Skeletal muscle tissue (tissue), 4 donors: ENCODE results near the gene NME3. TPM values are rescaled to one million over a fixed set of nuclear protein-coding genes. Genes with fewer than 3 reads are reported as not detected.
A peak's percentile ranks its signal among the peaks of the same experiment; 100 is the strongest.

ENCODE experiments used
- H3K27ac ChIP-seq: one replicate; pipeline ENCODE4 v1.7.0; 2013; ENCODE audit warnings: mild to moderate bottlenecking, low read depth, low read length, inconsistent platforms
- H3K27me3 ChIP-seq, 3 donors: one replicate each; pipeline ENCODE4 v1.7.0; 2013; ENCODE audit warnings: low read length in 3 of 3; ENCODE audit not compliant: control insufficient read depth in 3 of 3, insufficient read depth in 3 of 3
- H3K36me3 ChIP-seq, 3 donors: one replicate each; pipeline ENCODE4 v1.7.0; 2013; ENCODE audit warnings: low read length in 3 of 3; ENCODE audit not compliant: control insufficient read depth in 3 of 3, insufficient read depth in 3 of 3
- H3K4me1 ChIP-seq, 3 donors: one replicate each; pipeline ENCODE4 v1.7.0; 2013; ENCODE audit warnings: low read length in 3 of 3, mild to moderate bottlenecking in 3 of 3; ENCODE audit not compliant: control insufficient read depth in 3 of 3, insufficient read depth in 3 of 3
- H3K4me3 ChIP-seq, 3 donors: one replicate each; pipeline ENCODE4 v1.7.0; 2013; ENCODE audit warnings: low read length in 3 of 3
- H3K9ac ChIP-seq, 3 donors: one replicate each; pipeline ENCODE4 v1.7.0; 2013; ENCODE audit warnings: low read length in 3 of 3, mild to moderate bottlenecking in 3 of 3, moderate library complexity in 2 of 3, low read depth in 1 of 3
- H3K9me3 ChIP-seq, 3 donors: one replicate each; pipeline ENCODE4 v1.7.0; 2013; ENCODE audit warnings: low read length in 3 of 3; ENCODE audit not compliant: control insufficient read depth in 3 of 3
- total RNA-seq: library from RNA; depleted of rRNA; stranded (reverse); fragments of >200 nt; gene quantifications from one replicate; pipeline ENCODE4 v1.2.3, GENCODE V29; 2014
- donor health status: Osteomylitis.

The NME3 gene
- total RNA-seq, 1 donor from 2014 or later = 20.4 TPM

GRCh38 chr16:1781254-1781653, 9.9 kb upstream of the NME3 start:
- Histone ChIP-seq H3K4me1 (peaks cover 32 to 58% (median 42%) of the 10 kb centered on the region in 3 donors), H3K9ac (peak overlapping the region; percentile 82 to 92 (median 82)), H3K27ac (peak overlapping the region; percentile 80), H3K27me3 (no peaks in the 10 kb centered on the region), H3K4me3 (peak overlapping the region; percentile 87 to 89 (median 87)), H3K36me3 (peaks cover 32 to 43% (median 34%) of the 10 kb centered on the region in 3 donors), H3K9me3 (no peaks in the 10 kb centered on the region)

GRCh38 chr16:1780677-1781072, 9.3 kb upstream of the NME3 start:
- H3K27me3 ChIP-seq = no peaks in the 10 kb centered on the region
- H3K9me3 ChIP-seq = no peaks in the 10 kb centered on the region
- H3K4me3 ChIP-seq = peak overlapping the region in 2 of 3 donors; percentile 87 to 89
- peak overlapping the region; percentile 82 to 92 (median 82) for H3K9ac ChIP-seq
- H3K36me3 ChIP-seq = peaks cover 32 to 49% (median 36%) of the 10 kb centered on the region in 3 donors
- peak overlapping the region; percentile 25 for H3K27ac ChIP-seq
- H3K4me1 ChIP-seq = peaks cover 30 to 53% (median 39%) of the 10 kb centered on the region in 3 donors

DNA sequence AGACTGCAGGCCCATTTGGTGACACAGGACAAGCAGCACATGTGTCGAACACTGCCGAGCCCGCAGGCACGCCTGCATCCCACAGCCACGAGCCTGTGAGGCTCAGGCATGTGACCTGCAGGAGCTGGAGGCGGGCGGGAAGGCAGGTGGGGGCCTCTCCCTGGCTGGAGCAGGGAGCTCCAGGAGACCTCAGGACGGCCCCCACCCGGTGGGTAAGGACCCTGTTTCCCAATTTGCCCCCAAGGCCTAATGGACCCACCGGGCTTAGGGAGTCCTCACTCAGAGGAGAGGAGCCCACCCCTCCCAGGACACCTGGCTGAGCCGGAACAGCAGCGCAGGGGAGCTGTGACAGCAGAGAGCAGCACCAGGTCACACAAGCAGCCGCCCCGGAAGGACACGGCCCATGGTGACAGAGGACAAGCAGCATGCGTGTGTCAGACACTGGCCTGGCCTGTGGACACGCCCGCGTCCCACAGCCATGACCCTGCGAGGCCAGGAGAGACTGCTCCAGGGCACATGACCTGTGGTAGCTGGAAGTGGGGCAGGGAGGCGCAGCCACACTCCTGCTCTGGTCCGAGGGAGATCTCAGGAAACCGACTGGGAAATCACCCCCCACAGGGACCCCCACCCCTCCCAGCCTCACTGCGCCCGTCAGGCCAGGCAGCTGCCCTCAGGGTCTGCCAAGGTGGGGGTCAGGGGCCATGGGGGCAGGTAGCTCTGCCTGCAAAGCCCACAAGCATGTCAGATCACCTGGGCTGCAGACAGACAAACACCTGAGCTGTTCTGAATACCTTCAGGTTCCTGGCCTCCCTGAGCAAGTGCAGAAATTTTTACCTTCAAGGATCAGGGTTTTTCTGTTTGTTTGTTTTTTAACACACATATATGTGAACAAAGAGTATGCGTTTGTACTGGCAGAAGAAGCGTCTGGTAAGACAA, 8.7 kb upstream of the NME3 start:
- peak overlapping the region; percentile 14 to 92 (median 33) for H3K9ac ChIP-seq
- H3K27ac ChIP-seq = peak overlapping the region; percentile 25
- peaks cover 35 to 55% (median 38%) of the 10 kb centered on the region in 3 donors for H3K36me3 ChIP-seq
- H3K9me3 ChIP-seq = no peaks in the 10 kb centered on the region
- no peaks in the 10 kb centered on the region for H3K27me3 ChIP-seq
- peaks cover 26 to 53% (median 37%) of the 10 kb centered on the region in 3 donors for H3K4me1 ChIP-seq
- no peak overlapping the region for H3K4me3 ChIP-seq

DNA sequence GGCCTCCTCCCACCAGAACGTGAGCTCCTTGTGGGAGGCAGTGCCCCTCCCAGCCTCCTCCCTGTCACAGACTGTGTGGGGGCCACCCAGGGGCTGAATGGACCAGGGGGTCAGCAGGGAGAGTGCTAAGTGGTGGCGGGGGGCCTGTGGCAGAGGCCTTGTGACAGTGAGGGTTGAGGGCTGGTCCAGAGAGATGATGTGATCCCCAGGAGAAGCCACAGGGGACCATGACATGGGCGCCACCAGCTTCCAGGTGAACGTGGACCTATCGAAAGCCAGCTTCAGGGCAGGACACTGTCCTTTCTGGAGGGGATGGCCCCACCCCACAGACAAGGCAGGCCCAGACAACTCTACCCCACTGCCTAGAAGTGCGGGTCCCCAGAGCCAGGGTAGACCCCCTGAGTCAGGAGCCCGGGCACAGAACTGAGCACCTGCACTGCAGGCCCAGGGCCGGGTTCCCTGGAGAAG, 7.9 kb upstream of the NME3 start:
- H3K27me3 ChIP-seq = no peaks in the 10 kb centered on the region
- no peaks in the 10 kb centered on the region for H3K9me3 ChIP-seq
- no peak overlapping the region for H3K4me3 ChIP-seq
- H3K4me1 ChIP-seq = peaks cover 31 to 56% (median 42%) of the 10 kb centered on the region in 3 donors
- no peak overlapping the region for H3K27ac ChIP-seq
- H3K36me3 ChIP-seq = peaks cover 36 to 59% (median 39%) of the 10 kb centered on the region in 3 donors
- peak overlapping the region in 1 of 3 donors; percentile 50 for H3K9ac ChIP-seq

DNA sequence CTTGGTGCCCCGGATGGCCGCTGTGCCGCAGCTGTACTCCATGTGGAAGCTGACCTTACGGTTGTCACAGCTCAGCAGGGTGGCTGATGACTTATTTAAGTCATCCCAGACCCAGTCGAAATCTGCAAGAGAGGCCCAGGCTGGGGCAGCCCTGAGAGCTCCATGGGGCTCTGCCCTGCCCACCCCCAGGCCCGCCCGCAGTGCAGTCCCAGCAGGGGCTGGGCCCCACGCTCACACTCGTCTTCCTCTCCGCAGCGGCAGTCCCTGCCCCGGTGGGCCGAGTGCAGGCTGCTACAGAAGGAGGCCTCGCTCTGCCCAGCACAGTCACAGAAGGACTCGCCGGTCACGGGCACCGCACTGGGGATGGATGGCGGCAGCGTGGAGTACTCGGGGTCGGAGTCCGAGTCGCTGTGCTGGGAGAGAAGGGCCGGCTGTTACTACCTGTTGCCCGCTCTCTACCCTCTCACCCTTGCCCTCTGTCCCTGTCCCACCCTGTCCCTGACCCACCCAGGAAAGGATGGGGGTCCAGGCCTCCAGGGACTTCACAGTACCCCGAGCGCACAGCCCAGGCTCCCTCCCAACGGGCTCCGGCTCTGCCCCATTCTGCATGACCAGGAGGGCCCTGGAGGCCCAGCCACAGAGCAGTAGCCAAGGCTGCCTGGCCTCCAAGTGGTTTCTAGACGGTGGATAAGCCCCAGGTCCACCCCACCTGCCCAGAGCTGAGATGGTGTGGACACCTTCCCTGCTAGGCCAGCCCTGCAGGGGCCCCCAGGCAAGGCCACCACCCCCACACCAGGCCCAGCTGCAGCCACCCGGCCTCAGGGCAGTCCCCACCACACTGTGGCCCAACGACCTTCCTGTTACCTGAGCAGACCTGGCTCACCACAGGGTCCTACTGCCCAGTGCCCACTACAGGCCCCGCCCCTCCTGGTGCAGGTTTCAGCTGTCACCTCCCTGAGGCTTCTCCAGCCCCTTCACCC, 7.1 kb upstream of the NME3 start:
- Histone ChIP-seq H3K9ac (no peak overlapping the region), H3K36me3 (peaks cover 36 to 59% (median 39%) of the 10 kb centered on the region in 3 donors), H3K4me1 (peaks cover 33 to 56% (median 43%) of the 10 kb centered on the region in 3 donors), H3K27ac (no peak overlapping the region), H3K27me3 (no peaks in the 10 kb centered on the region), H3K9me3 (no peaks in the 10 kb centered on the region), H3K4me3 (no peak overlapping the region)

GRCh38 chr16:1777375-1778199, 6.2 kb upstream of the NME3 start:
- no peak overlapping the region for H3K4me3 ChIP-seq
- no peak overlapping the region for H3K27ac ChIP-seq
- no peaks in the 10 kb centered on the region for H3K9me3 ChIP-seq
- peaks cover 34 to 56% (median 41%) of the 10 kb centered on the region in 3 donors for H3K4me1 ChIP-seq
- no peak overlapping the region for H3K9ac ChIP-seq
- peaks cover 36 to 59% (median 39%) of the 10 kb centered on the region in 3 donors for H3K36me3 ChIP-seq
- H3K27me3 ChIP-seq = no peaks in the 10 kb centered on the region

DNA sequence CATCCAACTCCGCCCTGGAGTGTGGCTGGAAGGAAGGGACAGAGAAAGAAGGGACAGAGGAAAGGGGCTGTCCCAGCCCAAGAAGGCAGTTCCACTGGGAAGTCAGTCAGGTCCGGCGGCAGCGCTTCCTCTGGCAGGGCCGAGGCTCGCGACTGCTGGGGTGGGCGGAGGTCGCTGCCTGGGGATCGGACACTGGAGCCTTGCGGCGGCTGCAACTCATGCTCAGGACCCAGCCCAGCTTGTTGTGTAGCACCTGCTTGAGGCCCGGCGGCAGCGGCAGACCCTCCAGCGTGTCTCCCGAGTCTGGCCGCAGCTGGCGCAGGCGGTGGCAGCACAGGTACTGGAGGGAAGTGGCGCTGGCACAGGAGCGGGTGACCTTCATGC, 5.6 kb upstream of the NME3 start:
- no peaks in the 10 kb centered on the region for H3K9me3 ChIP-seq
- H3K36me3 ChIP-seq = peaks cover 36 to 59% (median 39%) of the 10 kb centered on the region in 3 donors
- no peak overlapping the region for H3K4me3 ChIP-seq
- H3K27ac ChIP-seq = no peak overlapping the region
- H3K4me1 ChIP-seq = peaks cover 39 to 62% (median 46%) of the 10 kb centered on the region in 3 donors
- no peak overlapping the region for H3K9ac ChIP-seq
- no peaks in the 10 kb centered on the region for H3K27me3 ChIP-seq

DNA sequence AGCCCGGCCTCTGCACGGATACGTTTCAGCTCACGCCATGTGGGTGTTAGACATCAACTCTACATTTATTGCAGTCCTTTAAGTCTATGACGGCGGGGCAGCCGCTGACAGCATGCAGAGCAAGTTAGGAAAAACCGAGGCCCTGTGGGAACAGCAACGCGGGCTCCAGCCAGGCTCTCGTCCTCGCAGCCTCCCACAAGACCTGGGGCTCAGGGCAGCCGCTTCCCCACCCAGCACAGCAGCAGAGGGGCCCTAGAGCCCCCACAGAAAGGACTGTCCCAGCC, 5.3 kb upstream of the NME3 start:
- Histone ChIP-seq H3K4me3 (no peak overlapping the region), H3K4me1 (peaks cover 39 to 63% (median 48%) of the 10 kb centered on the region in 3 donors), H3K27me3 (no peaks in the 10 kb centered on the region), H3K27ac (no peak overlapping the region), H3K9ac (no peak overlapping the region), H3K36me3 (peaks cover 36 to 59% (median 39%) of the 10 kb centered on the region in 3 donors), H3K9me3 (no peaks in the 10 kb centered on the region)
